Skeletal muscle tissue (tissue), 4 donors: Measurements from ENCODE around the gene CRTAC1. TPM values are rescaled to one million over a fixed set of nuclear protein-coding genes. Genes with fewer than 3 reads are reported as not detected.

ENCODE experiments used
- H3K27ac ChIP-seq: one replicate; pipeline ENCODE4 v1.7.0; 2013; ENCODE audit warnings: mild to moderate bottlenecking, low read depth, low read length, inconsistent platforms
- H3K27me3 ChIP-seq, 3 donors: one replicate each; pipeline ENCODE4 v1.7.0; 2013; ENCODE audit warnings: low read length in 3 of 3; ENCODE audit not compliant: control insufficient read depth in 3 of 3, insufficient read depth in 3 of 3
- H3K36me3 ChIP-seq, 3 donors: one replicate each; pipeline ENCODE4 v1.7.0; 2013; ENCODE audit warnings: low read length in 3 of 3; ENCODE audit not compliant: control insufficient read depth in 3 of 3, insufficient read depth in 3 of 3
- H3K4me1 ChIP-seq, 3 donors: one replicate each; pipeline ENCODE4 v1.7.0; 2013; ENCODE audit warnings: low read length in 3 of 3, mild to moderate bottlenecking in 3 of 3; ENCODE audit not compliant: control insufficient read depth in 3 of 3, insufficient read depth in 3 of 3
- H3K4me3 ChIP-seq, 3 donors: one replicate each; pipeline ENCODE4 v1.7.0; 2013; ENCODE audit warnings: low read length in 3 of 3
- H3K9ac ChIP-seq, 3 donors: one replicate each; pipeline ENCODE4 v1.7.0; 2013; ENCODE audit warnings: low read length in 3 of 3, mild to moderate bottlenecking in 3 of 3, moderate library complexity in 2 of 3, low read depth in 1 of 3
- H3K9me3 ChIP-seq, 3 donors: one replicate each; pipeline ENCODE4 v1.7.0; 2013; ENCODE audit warnings: low read length in 3 of 3; ENCODE audit not compliant: control insufficient read depth in 3 of 3
- total RNA-seq: library from RNA; depleted of rRNA; stranded (reverse); fragments of >200 nt; gene quantifications from one replicate; pipeline ENCODE4 v1.2.3, GENCODE V29; 2014
- donor health status: Osteomylitis.

Gene CRTAC1
- total RNA-seq, 1 donor from 2014 or later = 0.52 TPM

GRCh38 chr10:98058295-98058694 is 27.9 kb upstream of the CRTAC1 start:
- H3K9ac ChIP-seq = no peak overlapping the region
- H3K9me3 ChIP-seq = no peaks in the 10 kb centered on the region
- H3K36me3 ChIP-seq = no peaks in the 10 kb centered on the region
- H3K27me3 ChIP-seq = peaks cover 19 to 32% (median 23%) of the 10 kb centered on the region in 3 donors
- no peak overlapping the region for H3K4me3 ChIP-seq
- no peak overlapping the region for H3K27ac ChIP-seq
- no peaks in the 10 kb centered on the region for H3K4me1 ChIP-seq

GRCh38 chr10:98055841-98056516 is 25.6 kb upstream of the CRTAC1 start:
- H3K9me3 ChIP-seq = no peaks in the 10 kb centered on the region
- H3K4me1 ChIP-seq = no peaks in the 10 kb centered on the region
- H3K27me3 ChIP-seq = peaks cover 13 to 38% (median 15%) of the 10 kb centered on the region in 3 donors
- no peaks in the 10 kb centered on the region for H3K36me3 ChIP-seq
- no peak overlapping the region for H3K27ac ChIP-seq
- H3K4me3 ChIP-seq = no peak overlapping the region
- no peak overlapping the region for H3K9ac ChIP-seq

DNA sequence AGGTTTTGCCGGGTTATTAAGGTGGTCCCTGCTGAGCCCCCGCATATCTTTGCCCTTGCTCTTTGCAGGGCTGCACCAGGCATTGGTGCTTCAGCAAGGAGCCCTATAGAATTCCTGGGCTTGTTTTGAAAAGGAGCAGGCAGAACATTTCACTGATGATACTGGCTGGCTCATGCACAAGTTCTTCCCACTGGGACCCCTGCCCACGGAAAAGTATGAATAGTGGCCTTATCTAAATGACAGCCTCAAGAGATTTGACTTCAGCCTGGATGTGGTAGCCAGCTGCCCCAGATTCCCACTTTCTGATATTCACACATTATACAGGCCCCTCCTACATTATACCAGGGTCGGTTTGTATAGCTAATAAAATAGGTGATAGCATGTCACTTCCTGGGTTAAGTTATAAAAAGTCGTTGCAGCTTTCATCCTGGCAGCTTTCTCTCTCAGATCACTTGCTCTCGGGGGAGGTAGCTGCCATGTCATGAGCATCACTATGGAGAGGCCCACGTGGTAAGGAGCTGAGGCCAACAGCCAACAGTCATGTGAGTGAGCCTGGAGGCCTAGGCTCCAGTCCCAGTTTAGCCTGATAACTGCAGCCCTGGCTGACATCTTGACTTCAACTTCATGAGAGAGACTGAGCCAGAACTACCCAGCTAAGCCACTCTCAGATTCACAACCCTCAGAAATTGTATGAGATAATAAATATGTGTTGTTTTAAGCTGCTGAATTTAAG is 16.8 kb upstream of the CRTAC1 start:
- Histone ChIP-seq H3K4me1 (no peaks in the 10 kb centered on the region), H3K36me3 (no peaks in the 10 kb centered on the region), H3K9me3 (no peaks in the 10 kb centered on the region), H3K27ac (no peak overlapping the region), H3K27me3 (peaks cover 3 to 37% (median 31%) of the 10 kb centered on the region in 3 donors), H3K4me3 (no peak overlapping the region), H3K9ac (no peak overlapping the region)

- Histone ChIP-seq H3K4me3 (no peak overlapping the region), H3K27ac (no peak overlapping the region), H3K36me3 (no peaks in the 10 kb centered on the region), H3K9ac (no peak overlapping the region), H3K9me3 (no peaks in the 10 kb centered on the region), H3K4me1 (no peaks in the 10 kb centered on the region), H3K27me3 (peaks cover 4 to 36% (median 28%) of the 10 kb centered on the region in 3 donors)
Measured at GRCh38 chr10:98045785-98046389, 15.5 kb upstream of the CRTAC1 start.

GRCh38 chr10:98041352-98042043 is 11.1 kb upstream of the CRTAC1 start:
- Histone ChIP-seq H3K9ac (no peak overlapping the region), H3K27me3 (peaks cover 29 to 66% (median 62%) of the 10 kb centered on the region in 3 donors), H3K27ac (no peak overlapping the region), H3K9me3 (no peaks in the 10 kb centered on the region), H3K4me1 (no peaks in the 10 kb centered on the region), H3K4me3 (no peak overlapping the region), H3K36me3 (no peaks in the 10 kb centered on the region)

DNA sequence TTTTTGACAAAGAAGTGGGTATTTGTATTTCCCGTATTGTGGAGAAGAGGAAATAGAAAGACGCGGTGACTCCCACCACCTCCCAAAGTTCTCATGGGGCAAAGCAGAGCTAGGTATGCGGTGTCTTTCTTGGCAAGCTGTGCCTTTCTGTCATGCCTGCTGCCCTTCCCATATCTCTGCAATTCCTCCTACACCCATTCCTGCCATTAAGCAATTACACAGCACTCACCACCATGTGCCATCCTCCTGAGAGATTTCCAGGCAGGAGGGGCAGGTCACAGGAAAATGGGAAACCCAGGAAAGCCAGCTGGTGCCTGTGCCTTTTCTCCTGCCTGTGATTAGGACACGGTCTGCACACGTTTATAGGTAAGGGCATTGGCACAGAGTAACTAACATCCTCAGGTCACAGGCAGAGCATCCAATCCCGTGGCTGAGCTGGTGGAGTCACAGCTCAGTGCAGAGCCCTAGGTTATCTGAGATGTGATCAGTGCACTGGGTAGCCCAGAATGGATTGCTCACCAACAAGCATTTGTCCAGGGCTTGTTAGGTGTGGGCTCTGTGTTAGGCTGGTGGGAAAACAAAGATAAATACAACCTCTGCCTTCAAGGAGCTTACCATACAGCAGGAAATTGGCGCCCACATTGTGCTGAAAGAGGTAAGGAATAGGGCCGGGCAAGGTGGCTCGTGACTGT is 9.4 kb upstream of the CRTAC1 start:
- no peak overlapping the region for H3K27ac ChIP-seq
- no peaks in the 10 kb centered on the region for H3K4me1 ChIP-seq
- H3K9me3 ChIP-seq = no peaks in the 10 kb centered on the region
- H3K4me3 ChIP-seq = no peak overlapping the region
- peaks cover 38 to 78% (median 68%) of the 10 kb centered on the region in 3 donors for H3K27me3 ChIP-seq
- no peaks in the 10 kb centered on the region for H3K36me3 ChIP-seq
- H3K9ac ChIP-seq = no peak overlapping the region

- no peak overlapping the region for H3K27ac ChIP-seq
- H3K9ac ChIP-seq = no peak overlapping the region
- no peaks in the 10 kb centered on the region for H3K36me3 ChIP-seq
- no peaks in the 10 kb centered on the region for H3K9me3 ChIP-seq
- no peaks in the 10 kb centered on the region for H3K4me1 ChIP-seq
- peaks cover 43 to 69% (median 55%) of the 10 kb centered on the region in 3 donors for H3K27me3 ChIP-seq
- H3K4me3 ChIP-seq = no peak overlapping the region
Measured at GRCh38 chr10:98038288-98038687, 7.9 kb upstream of the CRTAC1 start.

DNA sequence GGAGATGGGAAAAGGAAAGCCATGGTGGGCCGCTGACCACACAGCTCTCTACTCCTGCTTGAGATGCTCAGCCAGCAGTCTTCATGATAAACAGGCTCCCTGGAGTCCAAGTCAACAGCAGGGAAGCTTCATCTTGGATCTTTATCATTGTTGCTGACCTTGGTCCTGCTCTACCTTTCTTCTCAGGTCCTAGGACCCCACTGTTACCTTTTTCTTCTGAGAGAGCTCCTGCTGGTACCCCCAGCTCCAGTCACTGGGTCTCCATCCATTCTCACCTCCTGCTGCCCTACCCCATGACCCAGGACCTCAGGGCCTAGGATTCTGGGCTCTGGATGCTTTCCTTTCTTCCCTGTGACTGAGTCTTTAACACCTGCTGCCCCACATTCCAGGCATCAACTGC is 5.2 kb upstream of the CRTAC1 start:
- peaks cover 53 to 61% (median 54%) of the 10 kb centered on the region in 3 donors for H3K27me3 ChIP-seq

DNA sequence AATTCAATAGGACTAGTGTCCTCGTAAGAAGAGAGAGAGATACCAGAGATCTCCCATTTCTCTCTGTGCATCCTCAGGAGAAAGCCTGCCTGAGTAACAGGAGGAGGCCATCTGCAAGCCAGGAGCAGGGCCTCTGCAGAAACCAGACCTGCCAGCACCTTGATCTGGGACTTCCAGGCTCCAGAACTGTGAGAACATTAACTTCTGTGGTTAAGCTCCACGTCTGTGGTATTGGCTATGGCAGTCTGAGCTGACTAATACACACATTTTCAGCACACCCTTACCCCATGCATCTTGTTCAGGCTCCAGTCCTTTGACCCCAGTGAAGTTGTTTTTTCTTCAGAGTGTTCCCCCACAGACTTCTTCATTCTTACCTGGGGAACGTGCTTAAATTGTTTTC is 3.1 kb upstream of the CRTAC1 start:
- Histone ChIP-seq H3K9me3 (no peaks in the 10 kb centered on the region), H3K4me3 (no peak overlapping the region), H3K36me3 (no peaks in the 10 kb centered on the region), H3K9ac (no peak overlapping the region), H3K4me1 (peaks cover 8 to 12% (median 8%) of the 10 kb centered on the region in 3 donors), H3K27ac (no peak overlapping the region), H3K27me3 (peaks cover 61 to 65% (median 63%) of the 10 kb centered on the region in 3 donors)

More for the DNA sequence above, 5.2 kb upstream of the CRTAC1 start:
- Histone ChIP-seq H3K9ac (no peak overlapping the region), H3K9me3 (no peaks in the 10 kb centered on the region), H3K36me3 (no peaks in the 10 kb centered on the region), H3K4me1 (peaks cover 0 to 3% (median 0%) of the 10 kb centered on the region in 3 donors), H3K4me3 (no peak overlapping the region), H3K27ac (no peak overlapping the region)
